GM18907 (cell line): ENCODE data around the gene SLC47A2.

Experiments
- ATAC-seq: cut with Tn5 transposase; IDR thresholded peaks from one replicate; pipeline ENCODE4 v1.9.1; 2021; ENCODE audit warnings: mild to moderate bottlenecking, moderate library complexity; ENCODE audit not compliant: unreplicated experiment

The SLC47A2 gene

DNA sequence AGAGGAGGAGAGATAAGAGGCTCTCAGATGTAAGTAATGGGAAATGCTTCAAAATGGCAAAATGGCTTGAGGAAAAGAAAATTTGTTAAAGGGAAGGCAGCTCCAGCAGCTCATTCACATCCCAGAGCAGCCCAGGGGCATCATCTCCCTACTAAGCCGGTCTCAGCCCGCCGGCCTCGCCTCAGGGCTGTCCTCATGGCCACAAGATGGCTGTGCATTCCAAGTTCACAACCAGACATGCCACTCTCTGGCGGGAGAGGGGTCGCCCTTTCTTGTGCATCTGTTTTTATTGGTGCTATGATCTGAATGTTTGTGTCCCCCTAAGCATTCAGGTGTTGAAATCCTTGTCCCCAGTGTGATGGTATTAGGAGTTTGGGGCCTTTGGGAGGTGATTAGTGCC is 13.5 kb upstream of the SLC47A2 start:
- ATAC-seq, result no peak

DNA sequence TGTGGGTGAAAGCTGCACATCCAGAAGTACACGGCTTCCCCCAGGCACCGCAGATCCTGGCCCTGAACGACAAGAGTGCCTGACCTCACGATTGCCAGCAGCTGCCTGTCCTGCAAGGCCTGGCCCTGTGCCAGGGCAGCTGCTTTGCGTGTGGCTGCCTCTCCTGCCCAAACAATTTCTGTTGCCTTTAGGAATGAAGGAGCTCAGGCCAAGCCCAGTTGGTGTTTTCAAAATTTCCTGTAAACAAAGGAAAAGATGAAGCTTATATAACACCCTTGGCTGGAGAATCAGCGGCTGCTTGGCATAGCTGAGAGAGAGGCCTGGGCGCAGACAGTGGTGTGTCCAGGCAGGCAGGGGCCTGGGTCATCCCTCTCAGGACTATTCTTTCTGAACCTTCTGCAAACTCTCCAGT is 11.7 kb upstream of the SLC47A2 start:
- no peak for ATAC-seq

DNA sequence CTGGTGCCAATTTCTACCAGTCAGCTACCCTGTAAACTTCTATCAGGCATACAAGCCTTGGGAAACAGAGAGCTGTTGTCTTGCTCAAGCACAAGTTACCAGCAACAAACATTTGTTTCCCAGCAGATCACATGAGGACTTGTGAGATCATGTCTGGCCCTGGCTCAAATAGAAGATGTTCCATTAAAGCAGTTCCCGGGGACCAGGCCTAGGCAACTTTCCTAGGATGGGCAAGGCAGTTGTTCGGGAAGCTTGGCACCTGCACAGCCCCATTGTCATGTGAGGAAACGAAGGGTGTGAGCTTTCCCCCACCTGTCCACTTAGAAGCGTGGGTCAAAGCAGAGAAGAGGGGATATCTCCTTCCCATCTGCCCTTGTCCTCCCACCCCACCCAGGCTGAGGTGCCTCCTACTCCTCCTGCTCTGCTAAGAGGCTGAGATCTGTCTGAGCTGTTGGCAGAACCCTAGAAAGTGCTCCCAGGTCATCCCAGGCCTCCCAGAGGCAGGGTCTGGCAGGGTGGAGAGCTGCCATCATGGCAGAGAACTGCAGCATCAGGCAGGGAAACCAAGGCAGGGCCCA is 11.2 kb upstream of the SLC47A2 start:
- ATAC-seq, result no peak

DNA sequence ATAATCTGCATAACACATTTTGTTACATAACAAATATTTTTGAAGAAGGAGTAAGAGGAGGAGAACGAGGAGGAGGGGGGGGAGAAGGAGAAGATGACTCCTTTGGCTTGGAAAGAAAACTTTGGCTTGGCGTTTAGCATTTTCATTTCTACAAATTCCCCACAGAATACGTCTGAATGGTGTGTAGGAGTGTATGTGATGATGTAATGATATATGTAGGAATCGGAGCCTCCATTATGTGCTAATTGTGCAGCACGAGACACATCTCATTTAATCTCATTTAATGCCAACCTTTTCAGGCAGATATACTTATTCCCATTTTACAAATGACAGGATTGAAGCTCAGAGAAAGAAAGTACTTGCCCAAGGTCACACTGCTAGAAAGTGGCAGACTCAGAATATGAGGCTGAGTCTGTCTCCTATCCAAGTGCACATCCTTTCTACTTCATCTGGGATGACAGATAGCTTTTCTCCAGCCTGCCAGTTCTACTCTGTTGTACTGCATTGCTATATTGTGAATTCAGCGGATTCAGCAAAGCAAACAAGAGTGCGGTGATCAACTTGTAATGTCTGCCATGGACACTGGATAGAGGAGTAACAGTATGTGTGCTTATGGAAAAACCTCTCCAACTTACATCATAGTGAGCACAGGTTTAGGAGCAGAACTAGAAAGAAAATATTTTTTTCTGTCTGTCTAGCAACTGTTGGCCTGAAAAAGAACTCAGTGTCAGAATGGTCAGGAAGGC is 10.4 kb upstream of the SLC47A2 start:
- no peak for ATAC-seq

DNA sequence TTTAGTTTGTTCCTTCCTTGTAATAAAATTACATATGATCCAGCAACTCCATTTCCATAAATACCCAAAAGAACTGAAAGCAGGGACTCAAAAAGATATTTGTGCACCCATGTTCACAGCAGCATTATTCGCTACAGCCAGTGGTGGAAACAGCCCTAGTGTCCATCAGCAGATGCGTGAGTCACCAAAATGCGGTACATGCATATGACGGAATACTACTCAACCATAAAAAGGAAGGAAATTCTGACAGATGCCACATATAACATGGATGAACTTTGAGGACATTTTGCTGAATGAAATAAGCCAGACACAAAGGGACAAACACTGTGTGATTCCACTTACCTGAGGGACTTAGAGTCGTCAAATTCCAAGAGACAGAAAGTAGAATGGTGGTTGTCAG is 9.1 kb upstream of the SLC47A2 start:
- no peak for ATAC-seq

DNA sequence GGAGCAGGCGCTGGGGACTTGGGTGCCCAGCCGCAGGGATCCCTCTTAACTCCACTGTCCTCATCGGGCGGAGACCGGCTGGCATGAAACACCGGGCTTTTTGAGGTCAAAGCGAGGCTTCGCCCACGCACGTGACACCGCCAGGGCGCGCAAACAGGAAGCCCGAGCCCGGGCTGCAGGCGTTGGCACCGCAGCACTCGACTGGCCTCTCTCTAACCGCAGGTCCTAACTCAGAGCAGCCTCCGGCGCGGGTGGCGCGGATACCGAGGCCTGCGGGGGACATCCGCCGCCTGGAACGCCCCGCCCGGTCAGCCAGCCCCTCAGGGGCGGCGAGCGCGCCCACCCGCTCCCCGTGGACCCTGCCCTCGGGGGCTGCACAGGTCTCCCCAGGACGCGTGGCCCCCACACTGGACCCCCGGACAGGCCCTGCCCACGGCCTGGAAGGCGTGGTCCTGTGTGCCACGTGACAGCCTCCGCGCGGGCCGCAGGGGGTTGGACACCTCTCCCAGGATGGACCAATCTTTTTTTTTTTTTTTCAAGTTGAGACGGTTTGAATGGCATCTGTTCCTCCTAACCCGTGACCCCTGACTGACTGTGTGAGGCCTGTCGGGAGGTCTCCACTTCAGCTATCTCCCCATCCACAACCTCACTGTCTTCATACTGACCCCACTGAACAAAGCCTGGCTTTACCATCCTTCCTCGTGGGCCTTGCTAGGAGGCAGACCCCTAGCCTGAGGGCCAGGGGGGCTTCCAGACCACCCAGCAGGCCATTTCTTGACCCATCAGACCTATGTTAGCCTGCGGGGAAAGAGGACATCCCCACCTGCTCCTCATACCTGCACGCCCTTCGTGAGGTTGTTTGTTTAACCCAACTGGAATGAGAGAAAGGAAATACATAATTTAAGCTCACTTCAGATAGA is 8.4 kb upstream of the SLC47A2 start:
- no peak for ATAC-seq

DNA sequence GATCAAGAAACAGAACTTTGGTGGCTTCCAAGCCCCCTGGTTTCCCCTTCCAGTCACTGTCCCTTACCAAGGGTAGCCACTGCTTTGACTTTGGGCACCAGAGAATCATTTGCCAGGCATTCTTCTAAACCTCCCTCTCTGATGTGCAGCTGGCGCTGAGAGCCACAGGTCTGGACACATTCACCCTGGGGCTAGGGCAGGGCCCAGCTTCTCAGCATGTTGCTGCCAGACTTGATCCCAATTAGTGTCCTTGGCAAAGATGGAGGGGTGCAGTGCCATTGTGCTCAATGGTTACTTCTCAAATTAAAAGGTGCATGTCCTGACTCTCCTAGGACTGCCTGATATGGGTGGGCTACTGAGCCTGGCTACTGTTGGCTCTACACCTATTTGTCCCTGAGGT is 7.6 kb upstream of the SLC47A2 start:
- no peak for ATAC-seq

DNA sequence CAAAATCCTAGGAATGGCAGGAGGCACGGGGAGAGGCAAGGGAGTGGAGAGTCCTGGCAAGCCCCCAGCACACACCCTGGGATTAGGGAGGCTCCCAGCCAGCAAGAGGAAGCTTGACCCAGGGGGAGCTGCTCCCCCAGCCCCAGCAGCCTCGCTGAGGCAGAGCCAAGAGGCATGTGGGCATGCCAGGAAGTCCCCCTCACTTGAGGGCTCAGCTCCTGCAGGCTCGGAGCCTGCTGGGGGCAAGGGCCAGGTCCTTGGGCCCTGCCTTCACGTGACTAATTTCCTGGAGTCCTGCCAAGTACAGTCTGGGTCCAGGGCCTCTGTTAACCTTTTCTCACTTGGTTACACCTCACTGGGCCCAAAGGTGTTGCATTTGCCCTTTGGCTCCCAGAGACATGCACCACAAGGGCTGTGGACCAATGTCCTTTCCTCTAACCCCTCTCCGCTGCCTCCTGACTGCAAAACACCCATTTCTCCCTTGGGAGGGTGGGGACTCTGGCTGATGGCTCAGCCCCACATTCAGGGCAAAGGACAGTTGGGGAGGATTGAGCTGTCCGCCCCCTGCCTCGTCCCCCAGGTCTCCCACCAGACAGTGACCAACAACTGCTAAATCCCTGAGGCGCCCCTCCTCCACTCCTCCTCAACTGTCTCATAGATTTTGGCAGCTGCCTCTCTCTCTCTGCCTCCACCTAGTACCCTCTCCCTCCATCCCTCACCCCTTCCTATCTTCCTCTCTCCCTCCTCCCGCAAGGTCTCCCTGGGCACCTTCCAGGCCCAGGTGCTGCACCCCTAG is 4.4 kb upstream of the SLC47A2 start:
- no peak for ATAC-seq

DNA sequence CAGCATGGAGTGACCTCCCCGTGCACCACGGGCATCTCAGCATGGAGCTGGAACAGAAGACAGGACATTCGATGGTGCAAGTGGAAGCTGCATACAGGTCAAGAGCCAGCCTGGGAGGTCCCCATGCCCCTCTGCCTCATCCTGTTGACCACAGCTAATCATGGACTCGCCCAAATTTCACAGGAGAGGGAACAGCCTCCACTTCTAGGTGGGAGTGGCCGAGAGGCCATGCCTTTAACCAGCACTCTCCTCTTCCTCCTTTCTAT is 3.8 kb upstream of the SLC47A2 start:
- ATAC-seq, result no peak

DNA sequence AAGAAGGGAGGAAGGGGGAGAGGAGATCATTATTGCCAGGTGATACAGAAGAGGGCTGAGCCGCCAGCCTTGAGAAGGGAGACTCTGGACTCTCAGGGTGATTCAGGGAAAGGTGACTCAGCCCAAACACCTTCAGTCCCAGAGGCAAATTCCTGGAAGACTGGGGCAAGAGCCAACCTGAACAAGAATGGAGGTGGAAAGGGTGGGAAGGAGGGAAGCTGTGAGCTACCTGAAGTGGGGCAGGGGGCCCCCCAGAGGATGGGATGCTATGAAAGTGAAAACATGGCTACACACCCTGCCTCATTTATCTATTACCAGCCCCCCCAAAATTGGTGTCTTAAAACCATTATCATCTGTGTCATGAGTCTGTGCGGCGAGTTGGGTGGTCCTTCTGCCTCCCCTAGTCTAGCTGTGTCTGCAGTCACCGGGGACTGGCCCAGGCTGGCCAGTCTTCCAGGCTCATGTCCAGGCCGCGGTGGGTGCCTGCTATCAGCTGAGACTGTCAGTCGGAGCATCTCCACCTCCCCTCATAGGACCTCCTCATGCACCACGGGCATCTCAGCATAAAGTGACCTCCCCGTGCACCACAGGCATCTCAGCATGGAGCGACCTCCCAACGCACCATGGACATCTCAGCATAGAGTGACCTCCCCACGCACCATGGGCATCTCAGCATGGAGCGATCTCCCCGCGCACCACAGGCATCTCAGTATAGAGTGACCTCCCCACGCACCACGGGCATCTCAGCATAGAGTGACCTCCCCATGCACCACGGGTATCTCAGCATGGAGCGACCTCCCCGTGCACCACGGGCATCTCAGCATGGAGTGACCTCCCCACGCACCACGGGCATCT is 3.2 kb upstream of the SLC47A2 start:
- no peak for ATAC-seq

DNA sequence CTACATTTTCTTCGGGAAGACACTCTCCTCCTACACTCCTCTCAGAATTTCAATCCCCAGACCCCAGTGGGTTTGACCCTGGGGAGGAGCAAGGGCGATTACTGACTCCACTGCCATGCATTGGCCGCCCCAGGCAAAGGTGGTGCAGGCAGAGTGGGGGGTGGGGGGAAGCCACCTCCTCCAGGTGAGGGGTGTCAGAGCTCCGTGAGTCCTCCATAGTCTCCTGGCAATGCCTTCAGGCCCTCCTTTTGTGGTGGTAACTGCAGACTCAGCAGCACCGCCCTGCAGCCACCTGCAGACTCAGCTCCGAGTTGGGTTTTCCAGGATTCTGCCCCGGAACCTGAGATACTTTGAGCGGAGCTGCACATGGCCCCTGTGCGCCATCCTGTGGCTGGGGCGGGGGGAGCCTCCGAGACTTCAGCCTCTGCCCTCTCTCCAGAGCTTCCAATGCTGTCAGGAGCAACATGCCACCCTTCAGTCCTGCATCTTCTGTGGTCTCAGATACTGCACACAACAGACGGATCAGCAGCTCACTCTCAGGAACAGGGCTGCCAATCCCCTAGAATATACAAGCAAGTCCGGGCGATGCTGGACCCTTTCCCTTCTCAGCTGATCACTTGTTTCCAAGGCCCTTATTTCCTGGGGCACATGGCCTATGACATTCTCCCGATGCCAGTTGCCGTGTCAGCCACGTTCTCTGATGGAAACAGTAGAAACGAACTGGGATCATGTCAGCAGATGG is 2.4 kb upstream of the SLC47A2 start:
- no peak for ATAC-seq

DNA sequence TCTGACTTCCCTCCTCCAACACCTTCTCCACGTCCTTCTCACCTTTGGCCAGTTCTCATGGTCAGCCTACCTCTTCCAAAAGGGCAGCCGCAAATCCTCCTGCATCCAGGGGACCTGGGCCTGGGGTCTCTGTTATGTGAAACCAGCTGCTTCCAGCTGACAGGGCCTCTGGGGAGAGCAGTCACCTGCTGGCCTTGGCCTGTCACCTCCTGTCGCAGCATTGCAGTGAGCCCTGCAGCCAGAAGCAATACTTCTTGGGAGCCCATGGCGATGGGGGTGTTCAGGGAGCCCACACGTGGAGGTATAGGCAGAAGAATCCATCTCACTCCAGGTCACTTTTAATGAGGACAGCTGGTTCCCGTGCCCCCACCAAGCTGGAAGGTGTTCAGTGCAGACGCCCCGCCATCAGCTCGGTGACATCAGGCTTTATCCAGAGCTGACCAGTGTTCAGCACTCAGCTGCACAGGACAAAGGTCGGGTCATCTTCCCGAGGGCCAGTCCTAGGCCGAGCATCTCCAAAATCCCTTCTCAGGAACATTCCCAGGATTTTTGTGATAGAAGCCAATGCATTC is 1.7 kb upstream of the SLC47A2 start:
- ATAC-seq, result no peak

DNA sequence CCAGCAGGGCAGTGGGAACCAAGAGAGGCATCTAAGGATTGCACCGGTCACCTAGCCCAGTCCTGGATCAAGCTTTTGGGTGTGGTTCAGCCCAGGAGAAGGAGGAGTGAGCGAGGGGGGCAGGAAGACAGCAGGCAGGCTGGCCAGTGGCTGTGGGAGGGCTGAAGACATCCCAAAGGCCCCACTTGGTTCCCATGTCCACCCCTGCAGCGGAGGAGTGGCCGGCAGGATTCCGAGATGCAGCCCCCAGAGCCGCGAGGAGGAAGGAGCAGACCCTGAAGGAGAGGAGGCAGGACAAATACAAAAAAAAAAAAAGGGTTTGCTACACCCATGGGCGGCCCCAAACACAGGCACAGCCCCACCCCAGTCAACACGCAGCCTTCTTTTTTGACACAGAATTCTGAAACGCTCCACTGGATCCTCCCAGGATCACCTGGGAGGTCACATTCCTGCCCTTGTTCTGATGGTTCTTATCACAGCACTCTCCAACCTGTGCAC is 1.1 kb upstream of the SLC47A2 start:
- ATAC-seq, result no peak

DNA sequence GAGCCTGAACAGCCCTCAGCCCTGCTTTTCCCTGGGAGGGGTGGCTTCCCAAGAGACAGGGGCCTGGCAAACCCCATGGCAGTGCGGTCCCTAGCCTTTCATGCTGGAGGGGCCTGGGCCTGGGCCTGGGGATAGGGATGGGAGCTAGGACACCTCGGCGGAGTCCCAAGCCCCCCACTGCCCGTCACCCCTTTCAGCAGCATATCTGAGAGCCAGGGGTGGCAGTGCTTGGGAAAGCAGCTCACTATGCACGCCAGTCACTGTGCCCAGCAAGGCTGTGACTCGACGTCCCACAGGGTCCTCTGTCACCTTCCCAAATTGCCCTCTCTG is 612 bp upstream of the SLC47A2 start:
- ATAC-seq, result no peak

DNA sequence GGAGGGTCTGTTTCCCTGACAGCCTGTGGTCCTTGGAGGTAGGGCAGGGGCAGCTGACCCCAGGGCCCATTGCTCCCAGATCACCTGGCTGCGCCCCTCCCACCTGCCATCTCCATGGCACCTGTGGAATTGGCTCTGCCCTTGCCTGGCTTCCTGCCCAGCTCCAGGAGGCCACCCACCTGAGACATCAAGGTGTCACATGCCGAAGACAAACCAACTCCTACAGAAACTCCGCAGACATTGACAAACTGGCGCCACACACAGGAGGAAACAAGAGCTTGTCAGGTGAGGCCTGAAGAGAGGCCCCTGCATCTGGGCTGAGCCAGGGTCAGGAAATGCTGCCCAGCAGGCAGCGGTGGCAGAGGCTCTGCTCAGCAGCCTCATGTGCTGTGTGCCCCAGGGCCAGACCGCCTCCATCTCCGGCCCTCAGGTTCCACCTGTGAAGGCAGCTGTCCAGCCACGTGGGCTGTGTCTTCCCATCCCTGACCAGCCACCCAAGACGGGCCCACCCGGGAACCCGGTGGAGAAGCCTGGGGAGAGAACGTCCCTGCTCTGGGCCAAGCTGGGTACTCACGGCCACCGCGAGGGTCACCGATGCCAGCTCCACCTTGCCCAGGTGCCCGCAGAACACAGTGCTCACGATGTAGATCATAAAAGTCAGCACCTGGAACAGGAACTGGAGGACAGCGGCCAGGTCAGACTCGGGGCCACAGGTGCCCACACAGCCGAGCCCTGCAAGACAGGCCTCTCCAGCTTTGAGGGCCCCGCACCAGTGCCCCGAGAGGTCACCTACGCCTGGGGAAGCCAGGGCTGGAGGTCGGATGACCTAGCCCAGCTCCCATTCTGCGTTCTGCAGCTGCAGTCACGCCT is 1.6 kb downstream of the SLC47A2 start:
- ATAC-seq, result no peak

DNA sequence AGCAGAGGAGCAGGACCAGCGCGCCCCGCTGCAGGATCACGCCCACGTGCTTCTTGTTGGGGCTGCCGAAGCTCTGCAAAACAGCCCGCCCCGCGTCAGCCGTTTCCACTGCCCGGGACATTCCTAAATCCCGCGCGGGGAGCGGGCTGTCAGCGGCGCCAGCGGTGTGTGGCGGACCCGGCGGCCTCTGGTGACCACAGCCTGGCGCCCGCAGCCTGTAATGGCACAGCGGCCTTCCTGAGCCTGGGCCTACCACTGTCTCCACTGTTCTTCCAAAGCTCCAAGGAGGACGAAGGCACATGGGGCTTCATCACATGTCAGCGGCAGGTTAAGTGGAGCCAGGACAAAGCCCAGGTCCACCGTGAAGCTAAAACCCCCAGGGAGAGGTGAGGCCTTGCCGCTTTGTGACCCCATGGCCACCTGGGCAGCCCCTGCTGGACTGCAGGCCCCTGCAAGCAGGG is 2.5 kb downstream of the SLC47A2 start:
- no peak for ATAC-seq

DNA sequence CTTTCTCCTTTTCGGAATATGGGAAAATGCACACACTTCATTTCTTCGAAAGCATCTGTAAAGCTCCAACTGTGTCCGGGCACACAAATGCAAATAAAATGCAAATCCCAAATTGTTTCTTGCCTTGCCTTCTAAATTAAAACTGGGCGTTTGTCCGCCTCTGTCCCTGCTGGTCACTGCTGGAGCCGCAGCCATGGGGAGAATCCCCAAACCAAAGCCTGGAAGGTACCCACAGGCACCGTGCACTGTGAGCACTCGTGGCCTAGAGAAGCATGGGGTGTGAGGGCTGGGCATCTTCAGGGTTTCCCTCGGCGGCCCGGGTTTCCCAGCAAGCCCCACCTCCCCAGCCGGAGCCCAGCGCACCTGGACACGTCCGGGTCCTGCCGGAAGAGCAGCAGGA is 2.9 kb downstream of the SLC47A2 start:
- ATAC-seq, result no peak

DNA sequence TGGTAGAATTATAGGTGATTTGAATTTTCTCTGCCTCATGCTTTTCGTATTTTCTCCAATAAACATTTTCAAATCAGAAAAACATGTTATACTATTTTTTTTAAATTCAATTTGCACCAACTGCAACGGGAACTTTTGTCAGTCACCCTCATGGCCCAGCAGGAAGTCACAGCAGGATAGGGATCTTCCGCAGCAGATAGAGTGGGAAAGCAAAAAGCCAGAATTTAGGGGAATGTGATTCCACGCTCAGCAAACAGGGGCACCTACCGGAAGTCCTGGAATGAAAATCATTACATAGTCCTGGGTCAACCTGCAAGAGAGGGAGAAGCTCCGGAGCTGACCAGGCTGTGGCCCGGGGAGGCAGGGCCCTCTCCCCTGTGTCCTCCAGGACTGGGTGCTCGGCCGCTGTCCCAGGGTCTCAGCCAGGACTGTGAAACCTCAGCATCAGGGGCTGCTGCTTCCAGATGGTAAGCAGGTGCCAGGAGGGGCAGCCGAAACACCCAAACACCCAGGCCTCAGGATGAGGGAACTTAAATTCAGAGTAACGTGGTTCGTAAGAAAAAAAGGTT is 3.9 kb downstream of the SLC47A2 start:
- ATAC-seq, result no peak
